Effector memory CD8-positive, alpha-beta T cell (primary cell): ENCODE data around the gene TRIM7.
A peak's percentile ranks its signal among the peaks of the same experiment; 100 is the strongest.

Experiments used
- ATAC-seq: fragments of 150-1000 bp; cut with Tn5 transposase; replicated peaks from 2 replicates; pipeline ENCODE4 v1.10.0; 2021; ENCODE audit warnings: mild to moderate bottlenecking, moderate library complexity
- DNase-seq, 3 experiments: peaks; one replicate each; pipeline ENCODE4 v3.0.0; 2021
- H3K27ac Mint-ChIP-seq, 2 donors: one replicate each; pipeline ENCODE4 v1.8.0; 2022; ENCODE audit warnings: mild to moderate bottlenecking in 2 of 2, mixed read lengths in 2 of 2, moderate library complexity in 2 of 2
- H3K27me3 Mint-ChIP-seq, 2 donors: one replicate each; pipeline ENCODE4 v1.8.0; 2022; ENCODE audit warnings: mixed read lengths in 2 of 2
- H3K36me3 Mint-ChIP-seq: one replicate; pipeline ENCODE4 v1.8.0; 2022; ENCODE audit warnings: mild to moderate bottlenecking, moderate library complexity, mixed read lengths; ENCODE audit not compliant: insufficient read depth
- H3K4me1 Mint-ChIP-seq, 2 donors: one replicate each; pipeline ENCODE4 v1.8.0; 2022; ENCODE audit warnings: low read depth in 2 of 2, mixed read lengths in 2 of 2
- H3K4me3 Mint-ChIP-seq, 2 donors: one replicate each; pipeline ENCODE4 v1.8.0; 2022; ENCODE audit warnings: mild to moderate bottlenecking in 2 of 2, mixed read lengths in 2 of 2, moderate library complexity in 2 of 2
- H3K9me3 Mint-ChIP-seq, 2 donors: one replicate each; pipeline ENCODE4 v1.8.0; 2022; ENCODE audit warnings: mixed read lengths in 2 of 2

Gene TRIM7

GRCh38 chr5:181236954-181237641 lies 32.1 kb upstream of the TRIM7 start:
- Mint-ChIP-seq H3K9me3 (no peaks in the 10 kb centered on the region), H3K4me1 (peaks cover 26 to 28% of the 10 kb centered on the region in 2 donors)

GRCh38 chr5:181236471-181236870 lies 31.5 kb upstream of the TRIM7 start:
- Mint-ChIP-seq H3K4me3 (no peak overlapping the region), H3K36me3 (peaks cover 83% of the 10 kb centered on the region), H3K9me3 (no peaks in the 10 kb centered on the region), H3K4me1 (peaks cover 19 to 26% of the 10 kb centered on the region in 2 donors), H3K27me3 (no peaks in the 10 kb centered on the region), H3K27ac (peak overlapping the region in 1 of 2 donors; percentile 73)
- DNase-seq (no peak), ATAC-seq (no peak)

More at GRCh38 chr5:181236954-181237641, 32.1 kb upstream of the TRIM7 start:
- DNase-seq (no peak), ATAC-seq (no peak)
- Mint-ChIP-seq H3K4me3 (no peak overlapping the region), H3K36me3 (peaks cover 86% of the 10 kb centered on the region), H3K27ac (peak overlapping the region in 1 of 2 donors; percentile 73), H3K27me3 (no peaks in the 10 kb centered on the region)

- ATAC-seq, result no peak
- no peak overlapping the region for H3K27ac Mint-ChIP-seq
- H3K9me3 Mint-ChIP-seq, result no peaks in the 10 kb centered on the region
- DNase-seq, result no peak
- peaks cover 81% of the 10 kb centered on the region for H3K36me3 Mint-ChIP-seq
- no peaks in the 10 kb centered on the region for H3K27me3 Mint-ChIP-seq
- H3K4me1 Mint-ChIP-seq, result peaks cover 15 to 22% of the 10 kb centered on the region in 2 donors
- H3K4me3 Mint-ChIP-seq, result no peak overlapping the region
These were observed 30.8 kb upstream of the TRIM7 start for GRCh38 chr5:181235689-181236366.

GRCh38 chr5:181235323-181235688 lies 30.3 kb upstream of the TRIM7 start:
- no peak for DNase-seq
- Mint-ChIP-seq H3K27ac (peak overlapping the region; percentile 22 to 30), H3K4me3 (no peak overlapping the region), H3K4me1 (peaks cover 18 to 25% of the 10 kb centered on the region in 2 donors), H3K36me3 (peaks cover 80% of the 10 kb centered on the region), H3K9me3 (no peaks in the 10 kb centered on the region), H3K27me3 (no peaks in the 10 kb centered on the region)
- ATAC-seq, result no peak

GRCh38 chr5:181234455-181235306 lies 29.7 kb upstream of the TRIM7 start:
- Mint-ChIP-seq H3K27me3 (no peaks in the 10 kb centered on the region), H3K9me3 (no peaks in the 10 kb centered on the region), H3K27ac (peak overlapping the region; percentile 22 to 30), H3K36me3 (peaks cover 76% of the 10 kb centered on the region), H3K4me3 (no peak overlapping the region), H3K4me1 (peaks cover 22 to 28% of the 10 kb centered on the region in 2 donors)
- ATAC-seq (no peak), DNase-seq (no peak)

- Mint-ChIP-seq H3K27ac (peak overlapping the region; percentile 59 to 75), H3K4me1 (peaks cover 22 to 31% of the 10 kb centered on the region in 2 donors)
These were observed 28.9 kb upstream of the TRIM7 start for GRCh38 chr5:181233801-181234454.

GRCh38 chr5:181233088-181233800 lies 28.2 kb upstream of the TRIM7 start:
- peak overlapping the region; percentile 59 to 75 for H3K27ac Mint-ChIP-seq
- H3K4me3 Mint-ChIP-seq, result no peak overlapping the region
- H3K4me1 Mint-ChIP-seq, result peaks cover 19 to 27% of the 10 kb centered on the region in 2 donors
- H3K36me3 Mint-ChIP-seq, result peaks cover 68% of the 10 kb centered on the region
- no peaks in the 10 kb centered on the region for H3K9me3 Mint-ChIP-seq
- no peaks in the 10 kb centered on the region for H3K27me3 Mint-ChIP-seq
- ATAC-seq (no peak), DNase-seq (no peak)

More at GRCh38 chr5:181233801-181234454, 28.9 kb upstream of the TRIM7 start:
- no peak overlapping the region for H3K4me3 Mint-ChIP-seq
- DNase-seq (no peak), ATAC-seq (no peak)
- H3K9me3 Mint-ChIP-seq, result no peaks in the 10 kb centered on the region
- no peaks in the 10 kb centered on the region for H3K27me3 Mint-ChIP-seq
- H3K36me3 Mint-ChIP-seq, result peaks cover 70% of the 10 kb centered on the region

GRCh38 chr5:181232593-181232992 lies 27.6 kb upstream of the TRIM7 start:
- no peaks in the 10 kb centered on the region for H3K9me3 Mint-ChIP-seq
- H3K36me3 Mint-ChIP-seq, result peaks cover 64% of the 10 kb centered on the region
- no peak for DNase-seq
- no peak overlapping the region for H3K4me3 Mint-ChIP-seq
- H3K4me1 Mint-ChIP-seq, result peaks cover 13 to 23% of the 10 kb centered on the region in 2 donors
- H3K27me3 Mint-ChIP-seq, result no peaks in the 10 kb centered on the region
- H3K27ac Mint-ChIP-seq, result peak overlapping the region in 1 of 2 donors; percentile 75
- ATAC-seq, result no peak

GRCh38 chr5:181231432-181231831 lies 26.4 kb upstream of the TRIM7 start:
- Mint-ChIP-seq H3K36me3 (peaks cover 59% of the 10 kb centered on the region), H3K27ac (peak overlapping the region; percentile 11 to 44), H3K4me1 (peaks cover 13 to 23% of the 10 kb centered on the region in 2 donors), H3K4me3 (no peak overlapping the region), H3K27me3 (no peaks in the 10 kb centered on the region), H3K9me3 (no peaks in the 10 kb centered on the region)
- ATAC-seq (no peak), DNase-seq (no peak)

- Mint-ChIP-seq H3K27ac (peak overlapping the region in 1 of 2 donors; percentile 11), H3K9me3 (no peaks in the 10 kb centered on the region), H3K4me3 (no peak overlapping the region), H3K27me3 (no peaks in the 10 kb centered on the region), H3K36me3 (peaks cover 50% of the 10 kb centered on the region), H3K4me1 (peaks cover 17 to 28% of the 10 kb centered on the region in 2 donors)
- no peak for DNase-seq
- no peak for ATAC-seq
These were observed 25.6 kb upstream of the TRIM7 start for GRCh38 chr5:181230551-181230950.

GRCh38 chr5:181229996-181230395 lies 25.0 kb upstream of the TRIM7 start:
- H3K36me3 Mint-ChIP-seq, result peaks cover 45% of the 10 kb centered on the region
- peaks cover 22 to 29% of the 10 kb centered on the region in 2 donors for H3K4me1 Mint-ChIP-seq
- H3K27me3 Mint-ChIP-seq, result no peaks in the 10 kb centered on the region
- ATAC-seq (no peak), DNase-seq (no peak)
- peak overlapping the region; percentile 9 to 11 for H3K27ac Mint-ChIP-seq
- no peak overlapping the region for H3K4me3 Mint-ChIP-seq
- H3K9me3 Mint-ChIP-seq, result no peaks in the 10 kb centered on the region

- H3K27ac Mint-ChIP-seq, result peak overlapping the region; percentile 100
- no peak for DNase-seq
These were observed 19.6 kb upstream of the TRIM7 start for GRCh38 chr5:181224390-181225229.

More at GRCh38 chr5:181224390-181225229, 19.6 kb upstream of the TRIM7 start:
- Mint-ChIP-seq H3K9me3 (no peaks in the 10 kb centered on the region), H3K36me3 (peaks cover 64% of the 10 kb centered on the region), H3K4me3 (peak overlapping the region; percentile 84 to 86), H3K27me3 (no peaks in the 10 kb centered on the region), H3K4me1 (peaks cover 47 to 48% of the 10 kb centered on the region in 2 donors)
- ATAC-seq, result no peak
